ENCODE data around the gene EMX1.

EMX1 gene

GRCh38 chr2:72959554-72959953, 42.2 kb downstream of the EMX1 start:
- no peak for DNase-seq

- no peak for DNase-seq
These were observed 43.0 kb downstream of the EMX1 start for GRCh38 chr2:72959995-72960981.

GRCh38 chr2:72961036-72961720, 43.9 kb downstream of the EMX1 start:
- DNase-seq = no peak

- DNase-seq = no peak
These were observed 44.6 kb downstream of the EMX1 start for GRCh38 chr2:72961853-72962468.

- no peak for DNase-seq
These were observed 45.6 kb downstream of the EMX1 start for GRCh38 chr2:72962911-72963310.

GRCh38 chr2:72963423-72964145, 46.3 kb downstream of the EMX1 start:
- no peak for DNase-seq

GRCh38 chr2:72964146-72964525, 46.8 kb downstream of the EMX1 start:
- no peak for DNase-seq

GRCh38 chr2:72965016-72965415, 47.7 kb downstream of the EMX1 start:
- no peak for DNase-seq

GRCh38 chr2:72965770-72966450, 48.6 kb downstream of the EMX1 start:
- no peak for DNase-seq

- DNase-seq = no peak
These were observed 51.0 kb downstream of the EMX1 start for GRCh38 chr2:72968286-72968685.

GRCh38 chr2:72969706-72970105, 52.4 kb downstream of the EMX1 start:
- DNase-seq = no peak

- no peak for DNase-seq
These were observed 53.7 kb downstream of the EMX1 start for GRCh38 chr2:72971036-72971435.

- DNase-seq = no peak
These were observed 55.2 kb downstream of the EMX1 start for GRCh38 chr2:72972352-72973136.

GRCh38 chr2:72973137-72973535, 55.8 kb downstream of the EMX1 start:
- no peak for DNase-seq

GRCh38 chr2:72973566-72974435, 56.5 kb downstream of the EMX1 start:
- DNase-seq = peak; percentile 39

GRCh38 chr2:72974436-72974754, 57.1 kb downstream of the EMX1 start:
- no peak for DNase-seq

GRCh38 chr2:72975017-72975416, 57.7 kb downstream of the EMX1 start:
- no peak for DNase-seq

GRCh38 chr2:72979896-72980295, 62.6 kb downstream of the EMX1 start:
- no peak for DNase-seq

GRCh38 chr2:72980535-72981217, 63.4 kb downstream of the EMX1 start:
- peak; percentile 77 for DNase-seq

GRCh38 chr2:72981536-72981935, 64.2 kb downstream of the EMX1 start:
- DNase-seq = no peak
